Keratinocyte (primary cell): Measurements from ENCODE around the gene ZNF501. TPM values are rescaled to one million over a fixed set of nuclear protein-coding genes. Genes with fewer than 3 reads are reported as not detected.
A peak's percentile ranks its signal among the peaks of the same experiment; 100 is the strongest.

Source experiments
- DNase-seq: peaks from one replicate; pipeline ENCODE4 v3.0.0-alpha.2; 2011; ENCODE audit warnings: low read depth, missing footprints, low spot score
- FAIRE-seq: peaks from 2 replicates; lab custom pipeline; 2011; peaks lifted over from hg19 to GRCh38; lab: Jason Lieb, UNC
- H2AFZ ChIP-seq: 2 replicates; pipeline ENCODE4 v1.6.0; 2012; ENCODE audit warnings: low read length, control low read depth, inconsistent platforms; ENCODE audit not compliant: control insufficient read depth
- H3K27ac ChIP-seq: 2 replicates; pipeline ENCODE4 v1.5.1; 2011; ENCODE audit warnings: low read length; ENCODE audit not compliant: control insufficient read depth, insufficient read depth
- H3K27me3 ChIP-seq: 3 replicates; pipeline ENCODE4 v1.6.0; 2011; ENCODE audit warnings: low read length; ENCODE audit not compliant: control insufficient read depth, insufficient read depth; ENCODE audit errors: extremely low read depth
- H3K36me3 ChIP-seq, 2 experiments: 2 replicates in 1 of 2; 3 replicates in 1 of 2; pipeline ENCODE4 v1.5.1; 2011; ENCODE audit warnings: low read length in 2 of 2, mild to moderate bottlenecking in 1 of 2; ENCODE audit not compliant: control insufficient read depth in 2 of 2, insufficient read depth in 2 of 2; ENCODE audit errors: extremely low read depth in 1 of 2
- H3K4me1 ChIP-seq: 3 replicates; pipeline ENCODE4 v1.5.1; 2011; ENCODE audit warnings: low read length; ENCODE audit not compliant: control insufficient read depth, insufficient read depth; ENCODE audit errors: extremely low read depth
- H3K4me2 ChIP-seq: 3 replicates; pipeline ENCODE4 v1.6.0; 2011; ENCODE audit warnings: low read depth, low read length; ENCODE audit not compliant: control insufficient read depth, insufficient read depth; ENCODE audit errors: extremely low read depth
- H3K4me3 ChIP-seq, 3 experiments: fragments of 200-600 bp in 1 of 3; sonication (generic) in 1 of 3; 2 replicates in 2 of 3; 3 replicates in 1 of 3; pipeline ENCODE4 v1.5.1; 2011 to 2016; ENCODE audit warnings: low read length in 3 of 3, mild to moderate bottlenecking in 3 of 3, control low read depth in 2 of 3, inconsistent platforms in 1 of 3, low read depth in 1 of 3, mixed read lengths in 1 of 3, mixed run types in 1 of 3, moderate library complexity in 1 of 3; ENCODE audit not compliant: control insufficient read depth in 2 of 3, insufficient read depth in 2 of 3; ENCODE audit errors: extremely low read depth in 1 of 3
- H3K79me2 ChIP-seq: 2 replicates; pipeline ENCODE4 v1.6.0; 2012; ENCODE audit warnings: low read length; ENCODE audit not compliant: control insufficient read depth, insufficient read depth
- H3K9ac ChIP-seq: 3 replicates; pipeline ENCODE4 v1.6.0; 2011; ENCODE audit warnings: low read length; ENCODE audit not compliant: control insufficient read depth, insufficient read depth; ENCODE audit errors: extremely low read depth
- H3K9me1 ChIP-seq: 3 replicates; pipeline ENCODE4 v1.6.0; 2011; ENCODE audit warnings: low read length; ENCODE audit not compliant: control insufficient read depth, insufficient read depth; ENCODE audit errors: extremely low read depth
- H3K9me3 ChIP-seq: 2 replicates; pipeline ENCODE4 v1.5.1; 2012; ENCODE audit warnings: low read depth, low read length; ENCODE audit not compliant: control insufficient read depth
- H4K20me1 ChIP-seq: 3 replicates; pipeline ENCODE4 v1.6.0; 2011; ENCODE audit warnings: low read length; ENCODE audit not compliant: control insufficient read depth, insufficient read depth; ENCODE audit errors: extremely low read depth
- CTCF ChIP-seq, 3 experiments: IDR thresholded peaks in 1 of 3; conservative IDR thresholded peaks in 1 of 3; optimal IDR thresholded peaks in 1 of 3; 2 replicates in 2 of 3; 3 replicates in 1 of 3; pipeline versions ENCODE3 to v1.5.1; 2011; ENCODE audit warnings: low read length in 3 of 3, mild to moderate bottlenecking in 3 of 3, moderate library complexity in 2 of 3, control low read depth in 1 of 3, inconsistent platforms in 1 of 3; ENCODE audit not compliant: insufficient read depth in 2 of 3; ENCODE audit errors: extremely low read depth in 1 of 3
- EZH2 ChIP-seq: IDR thresholded peaks from one replicate; pipeline ENCODE4 v1.6.1; 2012; ENCODE audit warnings: inconsistent platforms, mild to moderate bottlenecking, low read length, moderate library complexity
- dilution Hi-C: fragments of 300-500 bp; cut with MboI; formaldehyde crosslinking; loops from one replicate; pipeline ENCODE4 v1.7.0; 2020; ENCODE audit warnings: low sequenced_read_pairs; ENCODE audit not compliant: extremely low pct_ligation_motif_present
- polyA minus RNA-seq, 3 experiments: library from RNA; depleted of rRNA, polyadenylated mRNA; stranded (reverse); fragments of >200 nt; gene quantifications; 1 replicate in 1 of 3; 2 replicates in 1 of 3; 3 replicates in 1 of 3; pipeline ENCODE4 v1.2.3, GENCODE V29; 2011
- polyA plus RNA-seq, 5 experiments: library from polyadenylated mRNA; depleted of rRNA in 3 of 5; stranded (reverse) in 3 of 5; stranded (forward) in 1 of 5; unstranded in 1 of 5; fragments of >200 nt; gene quantifications; 1 replicate in 1 of 5; 2 replicates in 3 of 5; 3 replicates in 1 of 5; pipeline versions ENCODE4 v1.2.1 to v1.2.3, GENCODE V29; 2011 to 2012; ENCODE audit warnings: missing spikeins in 2 of 5, low read depth in 1 of 5, low replicate concordance in 1 of 5

The ZNF501 gene
- polyA plus RNA-seq (2.5 to 2.8 TPM (median 2.7 TPM) in 3 replicates), polyA minus RNA-seq (0.82 to 2.2 TPM (median 1.2 TPM) in 3 replicates)
- 0.37 TPM for polyA plus RNA-seq (2011; ENCODE audit: low read depth)
- polyA plus RNA-seq (2011; cell fraction: cytosol; rRNA removed), result 2.0 and 2.5 TPM in 2 replicates
- polyA plus RNA-seq (2011; cell fraction: nucleus; rRNA removed), result 1.7 and 2.9 TPM in 2 replicates
- 1.8 and 2.1 TPM in 2 replicates for polyA plus RNA-seq (2012; ENCODE audit: low replicate concordance)
- 3.3 TPM for polyA minus RNA-seq (2011; cell fraction: cytosol; rRNA and poly(A)+ RNA removed)
- 4.9 and 5.3 TPM in 2 replicates for polyA minus RNA-seq (2011; cell fraction: nucleus; rRNA and poly(A)+ RNA removed)

GRCh38 chr3:44729384-44729910 is at the start of gene ZNF501:
Gene ZNF501, plus strand, starts transcription at chr3:44729635. Its CDS starts 4,787 bp downstream, at chr3:44734422.
- Histone ChIP-seq H3K4me3 (peak within 1 kb of the TSS; percentile 67 to 79 (median 74)), H3K36me3 (no peaks in the 10 kb centered on the region), H3K27me3 (no peaks in the 10 kb centered on the region), H3K4me1 (peaks cover 4% of the 10 kb centered on the region), H3K9ac (peak within 1 kb of the TSS; percentile 72), H3K27ac (peak within 1 kb of the TSS; percentile 47), H4K20me1 (no peaks in the 10 kb centered on the region), H3K4me2 (peak within 1 kb of the TSS; percentile 87), H3K9me3 (peaks cover 21% of the 10 kb centered on the region), H2AFZ (peak within 1 kb of the TSS; percentile 91), H3K79me2 (no peaks in the 10 kb centered on the region), H3K9me1 (no peaks in the 10 kb centered on the region)
- no peak for FAIRE-seq
- dilution Hi-C loops, result no loop called here
- TF ChIP-seq EZH2 (no peak), CTCF (optimal IDR thresholded peaks at IDR 0.05 in 1 of 3, IDR thresholded peaks at IDR 0.05 in 1 of 3, conservative IDR thresholded peaks at IDR 0.05 in 1 of 3; ENCODE audit: extremely low read depth in 1 of 3, insufficient read depth in 2 of 3, low read length in 3 of 3) (no peak)
- DNase-seq, result peak; percentile 40

- no peak for TF ChIP-seq CTCF (optimal IDR thresholded peaks at IDR 0.05 in 1 of 3, IDR thresholded peaks at IDR 0.05 in 1 of 3, conservative IDR thresholded peaks at IDR 0.05 in 1 of 3; ENCODE audit: extremely low read depth in 1 of 3, insufficient read depth in 2 of 3, low read length in 3 of 3)
- TF ChIP-seq EZH2, result no peak
- H3K27me3 ChIP-seq, result no peaks in the 10 kb centered on the region
- no peak overlapping the region for H3K9ac ChIP-seq
- H2AFZ ChIP-seq, result no peak overlapping the region
- no peaks in the 10 kb centered on the region for H3K9me3 ChIP-seq
- dilution Hi-C loops, result no loop called here
- H3K4me1 ChIP-seq, result peaks cover 4% of the 10 kb centered on the region
- H3K4me2 ChIP-seq, result no peak overlapping the region
- no peak overlapping the region for H3K27ac ChIP-seq
- no peak overlapping the region for H3K4me3 ChIP-seq
- no peak for DNase-seq
- no peak for FAIRE-seq
- no peaks in the 10 kb centered on the region for H3K36me3 ChIP-seq
- no peaks in the 10 kb centered on the region for H4K20me1 ChIP-seq
- no peaks in the 10 kb centered on the region for H3K9me1 ChIP-seq
- H3K79me2 ChIP-seq, result no peaks in the 10 kb centered on the region
These were observed 48.4 kb upstream of the ZNF501 start for GRCh38 chr3:44680921-44681455.
